Measurements from ENCODE around the gene CPLANE1.

DNA sequence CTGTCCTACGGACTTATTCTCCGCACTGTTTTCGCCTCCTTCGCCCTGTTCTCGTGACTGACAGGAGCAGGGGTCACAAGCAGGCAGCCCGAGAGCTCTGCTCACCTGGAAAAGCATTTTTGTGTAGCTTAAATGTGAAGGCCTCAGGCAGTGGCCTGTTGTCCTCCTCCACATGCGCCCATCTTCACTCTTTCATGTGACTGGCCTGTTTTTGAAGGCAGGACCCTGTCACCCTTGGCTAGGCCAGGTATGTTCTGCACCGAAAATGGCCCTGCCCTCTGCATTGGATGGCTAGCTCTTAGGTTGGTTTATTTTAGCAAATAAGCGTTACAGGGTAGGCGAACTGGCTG, 614 bp upstream of the CPLANE1 start:
- TF ChIP-seq EP300 (IDR thresholded peaks at IDR 0.05) (no peak), POLR2A (IDR thresholded peaks at IDR 0.05) (no peak)
- TF ChIP-seq, protein P1, sequence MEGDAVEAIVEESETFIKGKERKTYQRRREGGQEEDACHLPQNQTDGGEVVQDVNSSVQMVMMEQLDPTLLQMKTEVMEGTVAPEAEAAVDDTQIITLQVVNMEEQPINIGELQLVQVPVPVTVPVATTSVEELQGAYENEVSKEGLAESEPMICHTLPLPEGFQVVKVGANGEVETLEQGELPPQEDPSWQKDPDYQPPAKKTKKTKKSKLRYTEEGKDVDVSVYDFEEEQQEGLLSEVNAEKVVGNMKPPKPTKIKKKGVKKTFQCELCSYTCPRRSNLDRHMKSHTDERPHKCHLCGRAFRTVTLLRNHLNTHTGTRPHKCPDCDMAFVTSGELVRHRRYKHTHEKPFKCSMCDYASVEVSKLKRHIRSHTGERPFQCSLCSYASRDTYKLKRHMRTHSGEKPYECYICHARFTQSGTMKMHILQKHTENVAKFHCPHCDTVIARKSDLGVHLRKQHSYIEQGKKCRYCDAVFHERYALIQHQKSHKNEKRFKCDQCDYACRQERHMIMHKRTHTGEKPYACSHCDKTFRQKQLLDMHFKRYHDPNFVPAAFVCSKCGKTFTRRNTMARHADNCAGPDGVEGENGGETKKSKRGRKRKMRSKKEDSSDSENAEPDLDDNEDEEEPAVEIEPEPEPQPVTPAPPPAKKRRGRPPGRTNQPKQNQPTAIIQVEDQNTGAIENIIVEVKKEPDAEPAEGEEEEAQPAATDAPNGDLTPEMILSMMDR (IDR thresholded peaks at IDR 0.05): no peak

Measured in suprapubic skin (tissue), 3 donors.